HepG2 (cell line): Measurements from ENCODE around the gene ZFP64. TPM values are rescaled to one million over a fixed set of nuclear protein-coding genes. Genes with fewer than 3 reads are reported as not detected.
A peak's percentile ranks its signal among the peaks of the same experiment; 100 is the strongest.

Experiments used
- DRAP1 ChIP-seq: IDR thresholded peaks from 2 replicates; pipeline ENCODE4 v1.6.1; 2016; ENCODE audit warnings: missing genetic modification reagents, missing compliant biosample characterization
- FUBP1 ChIP-seq: sonication (generic); formaldehyde crosslinking; IDR thresholded peaks from 2 replicates; pipeline ENCODE4 v1.5.1; 2020; ENCODE audit warnings: missing genetic modification reagents, mild to moderate bottlenecking, borderline replicate concordance
- MEIS2 ChIP-seq: sonication (generic); formaldehyde crosslinking; IDR thresholded peaks from 2 replicates; pipeline ENCODE4 v1.9.0; 2021; ENCODE audit warnings: mild to moderate bottlenecking, missing genetic modification reagents
- POLR2A ChIP-seq, 2 experiments: IDR thresholded peaks; 2 replicates each; pipeline ENCODE4 v1.6.1; 2011; ENCODE audit warnings: low read depth in 2 of 2, low read length in 2 of 2, mild to moderate bottlenecking in 1 of 2, moderate library complexity in 1 of 2; ENCODE audit not compliant: insufficient read depth in 1 of 2
- POLR2AphosphoS5 ChIP-seq: IDR thresholded peaks from 2 replicates; pipeline ENCODE4 v1.6.1; 2012; ENCODE audit warnings: low read depth, low read length
- TEAD3 ChIP-seq: optimal IDR thresholded peaks from 2 replicates; pipeline ENCODE3; 2016; ENCODE audit warnings: borderline replicate concordance
- ZBED4 ChIP-seq: sonication (generic); formaldehyde crosslinking; IDR thresholded peaks from 2 replicates; pipeline ENCODE4 v1.4.0; 2020; ENCODE audit warnings: missing genetic modification reagents, borderline replicate concordance
- ZBTB39 ChIP-seq: sonication (generic); formaldehyde crosslinking; IDR thresholded peaks from 2 replicates; pipeline ENCODE4 v1.5.0; 2020; ENCODE audit warnings: missing genetic modification reagents
- ZNF329 ChIP-seq: sonication (generic); formaldehyde crosslinking; IDR thresholded peaks from 2 replicates; pipeline ENCODE4 v1.9.0; 2021; ENCODE audit warnings: low read depth, mild to moderate bottlenecking, missing genetic modification reagents
- ZNF503 ChIP-seq: sonication (generic); formaldehyde crosslinking; IDR thresholded peaks from 2 replicates; pipeline ENCODE4 v1.4.0; 2020; ENCODE audit warnings: missing genetic modification reagents
- ZNF557 ChIP-seq: sonication (generic); formaldehyde crosslinking; IDR thresholded peaks from 2 replicates; pipeline ENCODE4 v1.4.0; 2020; ENCODE audit warnings: missing genetic modification reagents
- ZNF580 ChIP-seq: IDR thresholded peaks from 2 replicates; pipeline ENCODE4 v1.6.1; 2016; ENCODE audit warnings: low read depth, borderline replicate concordance
- ZNF781 ChIP-seq: sonication (generic); formaldehyde crosslinking; IDR thresholded peaks from 2 replicates; pipeline ENCODE4 v1.5.1; 2020; ENCODE audit warnings: borderline replicate concordance, mild to moderate bottlenecking, missing genetic modification reagents; ENCODE audit errors: not compliant biosample characterization
- ZNF782 ChIP-seq: sonication (generic); formaldehyde crosslinking; IDR thresholded peaks from 2 replicates; pipeline ENCODE4 v1.4.0; 2020; ENCODE audit warnings: missing genetic modification reagents, mild to moderate bottlenecking, borderline replicate concordance
- ZNF878 ChIP-seq: sonication (generic); formaldehyde crosslinking; IDR thresholded peaks from 2 replicates; pipeline ENCODE4 v1.8.1; 2023; ENCODE audit warnings: mild to moderate bottlenecking, missing genetic modification reagents, moderate library complexity
- polyA plus RNA-seq, 8 experiments: library from polyadenylated mRNA; depleted of rRNA in 3 of 8; stranded (reverse) in 7 of 8; unstranded in 1 of 8; fragments of >200 nt; fragmentation: Illumina TruSeq in 4 of 8; extraction: Trizol in 4 of 8; gene quantifications; 2 replicates each; pipeline versions ENCODE4 v1.2.1 to v1.2.3, GENCODE V29; 2011 to 2016; ENCODE audit warnings: low read depth in 4 of 8, missing spikeins in 1 of 8, mixed read lengths in 1 of 8; ENCODE audit not compliant: insufficient read depth in 1 of 8
- total RNA-seq, 5 experiments: library from RNA; depleted of rRNA; stranded (reverse); fragments of >200 nt; fragmentation: Illumina TruSeq; extraction: Trizol; gene quantifications; 2 replicates each; pipeline ENCODE4 v1.2.3, GENCODE V29; 2016; ENCODE audit warnings: low read depth in 1 of 5

Gene ZFP64
- total and polyA plus RNA-seq, 2 of the 13 experiments (the other 11 are each of a cell fraction or from before 2014, with no cell fraction given), result 12.0 to 24.3 TPM

- TF ChIP-seq ZNF781 (CRISPR knock-in tag), result peak; percentile 64
- TF ChIP-seq POLR2AphosphoS5, result peak; percentile 77
- no peak for TF ChIP-seq ZBTB39 (CRISPR knock-in tag)
- peak; percentile 21; the same call in 1 of the 2 replicates for TF ChIP-seq ZNF329
- no peak for TF ChIP-seq MEIS2 (CRISPR knock-in tag)
- peak; percentile 45 to 65; a peak in 3 of 4 replicates for TF ChIP-seq POLR2A (IDR thresholded peaks at IDR 0.05; ENCODE audit: insufficient read depth in 1 of 2, low read depth in 2 of 2, low read length in 2 of 2)
- TF ChIP-seq ZBED4 (CRISPR knock-in tag), result 0 out of 2 replicates have a peak, but pooled peaks have one; percentile 3
- TF ChIP-seq FUBP1 (CRISPR knock-in tag), result peak; percentile 14; the same call in 1 of the 2 replicates
- 0 out of 2 replicates have a peak, but pooled peaks have one; percentile 65 for TF ChIP-seq ZNF503 (CRISPR knock-in tag)
- peak; percentile 40 for TF ChIP-seq ZNF782 (CRISPR knock-in tag)
- TF ChIP-seq DRAP1 (CRISPR knock-in tag), result peak; percentile 35; the same call in 1 of the 2 replicates
- no peak for TF ChIP-seq TEAD3
- TF ChIP-seq ZNF878 (CRISPR knock-in tag), result 0 out of 2 replicates have a peak, but pooled peaks have one; percentile 60
- no peak for TF ChIP-seq ZNF557
- TF ChIP-seq ZNF580 (CRISPR knock-in tag), result 0 out of 2 replicates have a peak, but pooled peaks have one; percentile 2
Observed at GRCh38 chr20:52190437-52191131, 995 bp downstream of the ZFP64 start (continued).
